Esophagus squamous epithelium (tissue), 5 donors: ENCODE data around the gene LZTR1. TPM values are rescaled to one million over a fixed set of nuclear protein-coding genes. Genes with fewer than 3 reads are reported as not detected.
"Not testable (repeated sequence)": the region's sequence is repeated elsewhere in the genome, so short reads cannot be mapped to it uniquely, and the experiment has no call there.

Experiments used
- DNase-seq: peaks from one replicate; lab custom pipeline; 2025; lab: John Stamatoyannopoulos, UW
- H3K27ac ChIP-seq, 4 donors: fragments of 200-600 bp; sonication (generic); one replicate each; pipeline ENCODE4 v1.5.1; 2016 to 2019; ENCODE audit warnings: mild to moderate bottlenecking in 1 of 4
- H3K27me3 ChIP-seq, 4 donors: fragments of 200-600 bp; sonication (generic); 1 replicate in 3 of 4; 2 replicates in 1 of 4; pipeline versions ENCODE4 v1.5.1 to v1.6.0; 2017 to 2021; ENCODE audit warnings: antibody characterized with exemption in 1 of 4
- H3K36me3 ChIP-seq, 3 donors: fragments of 200-600 bp; sonication (generic); one replicate each; pipeline ENCODE4 v1.5.1; 2016 to 2019
- H3K4me1 ChIP-seq, 3 donors: fragments of 200-600 bp; sonication (generic); one replicate each; pipeline ENCODE4 v1.5.1; 2017 to 2019
- H3K4me3 ChIP-seq, 4 donors: fragments of 200-600 bp; sonication (generic); 1 replicate in 3 of 4; 2 replicates in 1 of 4; pipeline ENCODE4 v1.5.1; 2016 to 2019; ENCODE audit warnings: mild to moderate bottlenecking in 2 of 4, moderate library complexity in 1 of 4
- H3K9me3 ChIP-seq, 3 donors: fragments of 200-600 bp; sonication (generic); one replicate each; pipeline ENCODE4 v1.5.1; 2016 to 2019
- CTCF ChIP-seq, 6 experiments: fragments of 450-650 bp in 4 of 6; fragments of 200-600 bp in 2 of 6; sonication (generic) in 2 of 6; IDR thresholded peaks; one replicate each; pipeline ENCODE4 v1.5.1; 2016 to 2019; ENCODE audit warnings: antibody characterized with exemption in 6 of 6, mild to moderate bottlenecking in 4 of 6, moderate library complexity in 4 of 6
- POLR2A ChIP-seq, 4 donors: fragments of 450-650 bp; IDR thresholded peaks; one replicate each; pipeline ENCODE4 v1.6.1; 2017; ENCODE audit warnings: antibody characterized with exemption in 4 of 4, mild to moderate bottlenecking in 4 of 4, moderate library complexity in 3 of 4
- WGBS, 2 donors: methylation state at CpG; one replicate each; pipeline ENCODE4 v1.1.5; 2018; 5-methylcytosine and 5-hydroxymethylcytosine counted together
- intact Hi-C: fragments of 100-400 bp; cut with DNase I; formaldehyde crosslinking; loops from one replicate; pipeline ENCODE4 v1.15.0; 2022
- total RNA-seq, 4 donors: library from RNA; depleted of rRNA; stranded (reverse); fragments of >200 nt; gene quantifications; one replicate each; pipeline ENCODE4 v1.1.0, GENCODE V29; 2016
- donor health status: DM: yes; HTN: yes; CAD: no.

LZTR1 gene
- total RNA-seq, 4 donors from 2014 or later = 15.3 to 44.4 (median 25.5) TPM

GRCh38 chr22:21044931-21045584 lies 63.0 kb downstream of the LZTR1 start:
- 0 to 8% methylated on average over 5 to 7 of the region's 15 CpGs for WGBS, 2 donors
- intact Hi-C loops = no loop called here
- peak overlapping the region; percentile 23 to 62 (median 37) for H3K4me3 ChIP-seq
- H3K27ac ChIP-seq = peak overlapping the region in 3 of 4 donors; percentile 61 to 70 (median 65)
- DNase-seq = no peak
- H3K36me3 ChIP-seq = no peaks in the 10 kb centered on the region
- TF ChIP-seq POLR2A (IDR thresholded peaks at IDR 0.05) (no peak), CTCF (IDR thresholded peaks at IDR 0.05) (no peak)
- H3K27me3 ChIP-seq = peaks cover 0 to 4% (median 0%) of the 10 kb centered on the region in 4 donors
- peaks cover 15 to 38% (median 20%) of the 10 kb centered on the region in 3 donors for H3K4me1 ChIP-seq
- no peaks in the 10 kb centered on the region for H3K9me3 ChIP-seq

GRCh38 chr22:21045585-21046294 lies 63.6 kb downstream of the LZTR1 start, which contains the start of gene LRRC74B:
LRRC74B (plus strand) TSS chr22:21045946; CDS start chr22:21045987, 41 bp downstream.
- peak within 1 kb of the TSS; percentile 23 to 62 (median 37) for H3K4me3 ChIP-seq
- TF ChIP-seq CTCF (IDR thresholded peaks at IDR 0.05) (no peak), POLR2A (IDR thresholded peaks at IDR 0.05) (no peak)
- intact Hi-C loops = no loop called here

GRCh38 chr22:21047035-21047661 lies 65.1 kb downstream of the LZTR1 start:
- 64 to 94% methylated on average over 5 to 6 of the region's 14 CpGs for WGBS, 2 donors
- no peak for DNase-seq
- intact Hi-C loops = no loop called here
- Histone ChIP-seq H3K9me3 (no peaks in the 10 kb centered on the region), H3K36me3 (no peaks in the 10 kb centered on the region), H3K27ac (no peak overlapping the region), H3K4me3 (no peak overlapping the region), H3K4me1 (peaks cover 15 to 38% (median 20%) of the 10 kb centered on the region in 3 donors), H3K27me3 (peaks cover 0 to 4% (median 0%) of the 10 kb centered on the region in 4 donors)
- no peak for TF ChIP-seq POLR2A (IDR thresholded peaks at IDR 0.05)
- no peak for TF ChIP-seq CTCF (IDR thresholded peaks at IDR 0.05)

More at GRCh38 chr22:21045585-21046294, 63.6 kb downstream of the LZTR1 start, which contains the start of gene LRRC74B:
- H3K4me1 ChIP-seq = peaks cover 15 to 38% (median 20%) of the 10 kb centered on the region in 3 donors
- peak; percentile 25 for DNase-seq
- peak within 1 kb of the TSS in 3 of 4 donors; percentile 61 to 70 (median 65) for H3K27ac ChIP-seq
- no peaks in the 10 kb centered on the region for H3K9me3 ChIP-seq
- WGBS, 2 donors = 1 to 12% methylated on average over 20 to 31 of the region's 47 CpGs
- no peaks in the 10 kb centered on the region for H3K36me3 ChIP-seq
- peaks cover 0 to 4% (median 0%) of the 10 kb centered on the region in 4 donors for H3K27me3 ChIP-seq

- peaks cover 0 to 4% (median 0%) of the 10 kb centered on the region in 4 donors for H3K27me3 ChIP-seq
Observed at GRCh38 chr22:21047730-21048129, 65.6 kb downstream of the LZTR1 start.

GRCh38 chr22:21048448-21048847 lies 66.4 kb downstream of the LZTR1 start:
- H3K36me3 ChIP-seq, H3K27me3 ChIP-seq, H3K9me3 ChIP-seq, H3K27ac ChIP-seq, intact Hi-C loops, H3K4me3 ChIP-seq, DNase-seq: not testable (repeated sequence)
- no CpG with 5 or more reads among the region's 5 CpGs for WGBS, 2 donors
- peaks cover 15 to 27% (median 20%) of the 10 kb centered on the region in 3 donors for H3K4me1 ChIP-seq

More at GRCh38 chr22:21047730-21048129, 65.6 kb downstream of the LZTR1 start:
- H3K4me1 ChIP-seq = peaks cover 15 to 34% (median 20%) of the 10 kb centered on the region in 3 donors
- no peaks in the 10 kb centered on the region for H3K9me3 ChIP-seq
- no peak for TF ChIP-seq CTCF (IDR thresholded peaks at IDR 0.05)
- no peak for TF ChIP-seq POLR2A (IDR thresholded peaks at IDR 0.05)
- no peaks in the 10 kb centered on the region for H3K36me3 ChIP-seq
- DNase-seq = no peak
- H3K4me3 ChIP-seq = no peak overlapping the region
- no peak overlapping the region for H3K27ac ChIP-seq
- 60% methylated on average over 1 of the region's 7 CpGs; no CpG with 5 or more reads in 1 of the 2 donors for WGBS, 2 donors
- intact Hi-C loops = no loop called here
